ENCODE results near the gene WDR59. TPM values are rescaled to one million over a fixed set of nuclear protein-coding genes. Genes with fewer than 3 reads are reported as not detected.
A peak's percentile ranks its signal among the peaks of the same experiment; 100 is the strongest.

The WDR59 gene
- total and polyA plus RNA-seq, 2 experiments from 2014 or later = 38.7 to 54.5 TPM

DNA sequence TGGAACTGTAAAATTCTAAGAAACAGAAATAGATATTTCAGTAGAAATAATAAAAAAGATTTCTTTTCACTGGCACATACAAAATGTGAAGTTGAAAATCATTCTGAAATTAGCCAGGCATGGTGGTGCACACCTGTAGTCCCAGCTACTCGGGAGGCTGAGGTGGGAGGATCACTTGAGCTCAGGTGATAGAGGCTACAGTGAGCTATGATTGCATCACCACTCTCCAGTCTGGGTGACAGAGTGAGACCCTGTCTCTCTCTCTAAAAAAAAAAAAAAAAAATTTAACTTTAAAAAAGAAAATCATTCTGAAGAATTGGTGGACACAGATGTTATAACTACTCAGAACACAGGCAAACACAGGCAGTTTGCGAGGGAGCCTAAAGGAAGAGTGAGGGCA, 112.6 kb downstream of the WDR59 start:
- no peaks in the 10 kb centered on the region for H4K20me1 ChIP-seq (replicated peaks; ENCODE audit: insufficient read depth)
- ATAC-seq = no peak

More for the DNA sequence above, 112.6 kb downstream of the WDR59 start:
- Mint-ChIP-seq H3K27me3 (ENCODE audit: insufficient read depth, low read depth, poor library complexity) (peaks cover 13% of the 10 kb centered on the region), H3K27ac (no peak overlapping the region), H3K4me3 (no peak overlapping the region), H3K36me3 (ENCODE audit: low read depth) (peaks cover 24% of the 10 kb centered on the region), H3K9me3 (no peaks in the 10 kb centered on the region), H3K4me1 (peaks cover 47% of the 10 kb centered on the region)
- Histone ChIP-seq H3K36me3 (ENCODE audit: insufficient read depth) (no peaks in the 10 kb centered on the region), H3K4me1 (ENCODE audit: insufficient read depth) (peaks cover 37% of the 10 kb centered on the region), H3K4me2 (no peak overlapping the region), H3K27me3 (ENCODE audit: insufficient read depth) (no peaks in the 10 kb centered on the region), H3K27ac (ENCODE audit: low read depth) (0 out of 2 replicates have a peak overlapping the region, but pooled peaks have one; percentile 1), H3K9me2 (ENCODE audit: insufficient read depth) (no peaks in the 10 kb centered on the region), H2AFZ (no peak overlapping the region), H3K79me2 (replicated peaks; ENCODE audit: insufficient read depth) (no peaks in the 10 kb centered on the region), H3F3A (replicated peaks; ENCODE audit: low read depth) (0 out of 2 replicates have a peak, but pooled peaks cover 8% of the 10 kb centered on the region), H3K4me3 (no peak overlapping the region)
- no peak for DNase-seq (ENCODE audit: low spot score)
- no peak for TF ChIP-seq ZNF114 (CRISPR knock-in tag; IDR thresholded peaks at IDR 0.05)
- TF ChIP-seq, protein P1, sequence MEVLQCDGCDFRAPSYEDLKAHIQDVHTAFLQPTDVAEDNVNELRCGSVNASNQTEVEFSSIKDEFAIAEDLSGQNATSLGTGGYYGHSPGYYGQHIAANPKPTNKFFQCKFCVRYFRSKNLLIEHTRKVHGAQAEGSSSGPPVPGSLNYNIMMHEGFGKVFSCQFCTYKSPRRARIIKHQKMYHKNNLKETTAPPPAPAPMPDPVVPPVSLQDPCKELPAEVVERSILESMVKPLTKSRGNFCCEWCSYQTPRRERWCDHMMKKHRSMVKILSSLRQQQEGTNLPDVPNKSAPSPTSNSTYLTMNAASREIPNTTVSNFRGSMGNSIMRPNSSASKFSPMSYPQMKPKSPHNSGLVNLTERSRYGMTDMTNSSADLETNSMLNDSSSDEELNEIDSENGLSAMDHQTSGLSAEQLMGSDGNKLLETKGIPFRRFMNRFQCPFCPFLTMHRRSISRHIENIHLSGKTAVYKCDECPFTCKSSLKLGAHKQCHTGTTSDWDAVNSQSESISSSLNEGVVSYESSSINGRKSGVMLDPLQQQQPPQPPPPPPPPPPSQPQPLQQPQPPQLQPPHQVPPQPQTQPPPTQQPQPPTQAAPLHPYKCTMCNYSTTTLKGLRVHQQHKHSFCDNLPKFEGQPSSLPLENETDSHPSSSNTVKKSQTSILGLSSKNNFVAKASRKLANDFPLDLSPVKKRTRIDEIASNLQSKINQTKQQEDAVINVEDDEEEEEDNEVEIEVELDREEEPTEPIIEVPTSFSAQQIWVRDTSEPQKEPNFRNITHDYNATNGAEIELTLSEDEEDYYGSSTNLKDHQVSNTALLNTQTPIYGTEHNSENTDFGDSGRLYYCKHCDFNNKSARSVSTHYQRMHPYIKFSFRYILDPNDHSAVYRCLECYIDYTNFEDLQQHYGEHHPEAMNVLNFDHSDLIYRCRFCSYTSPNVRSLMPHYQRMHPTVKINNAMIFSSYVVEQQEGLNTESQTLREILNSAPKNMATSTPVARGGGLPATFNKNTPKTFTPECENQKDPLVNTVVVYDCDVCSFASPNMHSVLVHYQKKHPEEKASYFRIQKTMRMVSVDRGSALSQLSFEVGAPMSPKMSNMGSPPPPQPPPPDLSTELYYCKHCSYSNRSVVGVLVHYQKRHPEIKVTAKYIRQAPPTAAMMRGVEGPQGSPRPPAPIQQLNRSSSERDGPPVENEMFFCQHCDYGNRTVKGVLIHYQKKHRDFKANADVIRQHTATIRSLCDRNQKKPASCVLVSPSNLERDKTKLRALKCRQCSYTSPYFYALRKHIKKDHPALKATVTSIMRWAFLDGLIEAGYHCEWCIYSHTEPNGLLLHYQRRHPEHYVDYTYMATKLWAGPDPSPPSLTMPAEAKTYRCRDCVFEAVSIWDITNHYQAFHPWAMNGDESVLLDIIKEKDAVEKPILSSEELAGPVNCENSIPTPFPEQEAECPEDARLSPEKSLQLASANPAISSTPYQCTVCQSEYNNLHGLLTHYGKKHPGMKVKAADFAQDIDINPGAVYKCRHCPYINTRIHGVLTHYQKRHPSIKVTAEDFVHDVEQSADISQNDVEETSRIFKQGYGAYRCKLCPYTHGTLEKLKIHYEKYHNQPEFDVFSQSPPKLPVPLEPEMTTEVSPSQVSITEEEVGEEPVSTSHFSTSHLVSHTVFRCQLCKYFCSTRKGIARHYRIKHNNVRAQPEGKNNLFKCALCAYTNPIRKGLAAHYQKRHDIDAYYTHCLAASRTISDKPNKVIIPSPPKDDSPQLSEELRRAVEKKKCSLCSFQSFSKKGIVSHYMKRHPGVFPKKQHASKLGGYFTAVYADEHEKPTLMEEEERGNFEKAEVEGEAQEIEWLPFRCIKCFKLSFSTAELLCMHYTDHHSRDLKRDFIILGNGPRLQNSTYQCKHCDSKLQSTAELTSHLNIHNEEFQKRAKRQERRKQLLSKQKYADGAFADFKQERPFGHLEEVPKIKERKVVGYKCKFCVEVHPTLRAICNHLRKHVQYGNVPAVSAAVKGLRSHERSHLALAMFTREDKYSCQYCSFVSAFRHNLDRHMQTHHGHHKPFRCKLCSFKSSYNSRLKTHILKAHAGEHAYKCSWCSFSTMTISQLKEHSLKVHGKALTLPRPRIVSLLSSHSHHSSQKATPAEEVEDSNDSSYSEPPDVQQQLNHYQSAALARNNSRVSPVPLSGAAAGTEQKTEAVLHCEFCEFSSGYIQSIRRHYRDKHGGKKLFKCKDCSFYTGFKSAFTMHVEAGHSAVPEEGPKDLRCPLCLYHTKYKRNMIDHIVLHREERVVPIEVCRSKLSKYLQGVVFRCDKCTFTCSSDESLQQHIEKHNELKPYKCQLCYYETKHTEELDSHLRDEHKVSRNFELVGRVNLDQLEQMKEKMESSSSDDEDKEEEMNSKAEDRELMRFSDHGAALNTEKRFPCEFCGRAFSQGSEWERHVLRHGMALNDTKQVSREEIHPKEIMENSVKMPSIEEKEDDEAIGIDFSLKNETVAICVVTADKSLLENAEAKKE (CRISPR knock-in tag; IDR thresholded peaks at IDR 0.05) = no peak
- TF ChIP-seq, protein P2, sequence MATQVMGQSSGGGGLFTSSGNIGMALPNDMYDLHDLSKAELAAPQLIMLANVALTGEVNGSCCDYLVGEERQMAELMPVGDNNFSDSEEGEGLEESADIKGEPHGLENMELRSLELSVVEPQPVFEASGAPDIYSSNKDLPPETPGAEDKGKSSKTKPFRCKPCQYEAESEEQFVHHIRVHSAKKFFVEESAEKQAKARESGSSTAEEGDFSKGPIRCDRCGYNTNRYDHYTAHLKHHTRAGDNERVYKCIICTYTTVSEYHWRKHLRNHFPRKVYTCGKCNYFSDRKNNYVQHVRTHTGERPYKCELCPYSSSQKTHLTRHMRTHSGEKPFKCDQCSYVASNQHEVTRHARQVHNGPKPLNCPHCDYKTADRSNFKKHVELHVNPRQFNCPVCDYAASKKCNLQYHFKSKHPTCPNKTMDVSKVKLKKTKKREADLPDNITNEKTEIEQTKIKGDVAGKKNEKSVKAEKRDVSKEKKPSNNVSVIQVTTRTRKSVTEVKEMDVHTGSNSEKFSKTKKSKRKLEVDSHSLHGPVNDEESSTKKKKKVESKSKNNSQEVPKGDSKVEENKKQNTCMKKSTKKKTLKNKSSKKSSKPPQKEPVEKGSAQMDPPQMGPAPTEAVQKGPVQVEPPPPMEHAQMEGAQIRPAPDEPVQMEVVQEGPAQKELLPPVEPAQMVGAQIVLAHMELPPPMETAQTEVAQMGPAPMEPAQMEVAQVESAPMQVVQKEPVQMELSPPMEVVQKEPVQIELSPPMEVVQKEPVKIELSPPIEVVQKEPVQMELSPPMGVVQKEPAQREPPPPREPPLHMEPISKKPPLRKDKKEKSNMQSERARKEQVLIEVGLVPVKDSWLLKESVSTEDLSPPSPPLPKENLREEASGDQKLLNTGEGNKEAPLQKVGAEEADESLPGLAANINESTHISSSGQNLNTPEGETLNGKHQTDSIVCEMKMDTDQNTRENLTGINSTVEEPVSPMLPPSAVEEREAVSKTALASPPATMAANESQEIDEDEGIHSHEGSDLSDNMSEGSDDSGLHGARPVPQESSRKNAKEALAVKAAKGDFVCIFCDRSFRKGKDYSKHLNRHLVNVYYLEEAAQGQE (IDR thresholded peaks at IDR 0.05; ENCODE audit: unreplicated experiment) = no peak
- TF ChIP-seq EZH2 (IDR thresholded peaks at IDR 0.05; ENCODE audit: low read depth, unreplicated experiment) = no peak
- no peak for TF ChIP-seq POLR2AphosphoS5 (IDR thresholded peaks at IDR 0.05; ENCODE audit: low read depth)
- TF ChIP-seq, protein P3, sequence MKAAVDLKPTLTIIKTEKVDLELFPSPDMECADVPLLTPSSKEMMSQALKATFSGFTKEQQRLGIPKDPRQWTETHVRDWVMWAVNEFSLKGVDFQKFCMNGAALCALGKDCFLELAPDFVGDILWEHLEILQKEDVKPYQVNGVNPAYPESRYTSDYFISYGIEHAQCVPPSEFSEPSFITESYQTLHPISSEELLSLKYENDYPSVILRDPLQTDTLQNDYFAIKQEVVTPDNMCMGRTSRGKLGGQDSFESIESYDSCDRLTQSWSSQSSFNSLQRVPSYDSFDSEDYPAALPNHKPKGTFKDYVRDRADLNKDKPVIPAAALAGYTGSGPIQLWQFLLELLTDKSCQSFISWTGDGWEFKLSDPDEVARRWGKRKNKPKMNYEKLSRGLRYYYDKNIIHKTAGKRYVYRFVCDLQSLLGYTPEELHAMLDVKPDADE (IDR thresholded peaks at IDR 0.05) = no peak
- no peak for TF ChIP-seq CREB1 (CRISPR knock-in tag; IDR thresholded peaks at IDR 0.05; ENCODE audit: low read depth)
- no peak for TF ChIP-seq NANOG (IDR thresholded peaks at IDR 0.05; ENCODE audit: borderline replicate concordance)
- TF ChIP-seq ZNF331 (CRISPR knock-in tag; IDR thresholded peaks at IDR 0.05; ENCODE audit: low read depth) = no peak
- TF ChIP-seq, protein P4, sequence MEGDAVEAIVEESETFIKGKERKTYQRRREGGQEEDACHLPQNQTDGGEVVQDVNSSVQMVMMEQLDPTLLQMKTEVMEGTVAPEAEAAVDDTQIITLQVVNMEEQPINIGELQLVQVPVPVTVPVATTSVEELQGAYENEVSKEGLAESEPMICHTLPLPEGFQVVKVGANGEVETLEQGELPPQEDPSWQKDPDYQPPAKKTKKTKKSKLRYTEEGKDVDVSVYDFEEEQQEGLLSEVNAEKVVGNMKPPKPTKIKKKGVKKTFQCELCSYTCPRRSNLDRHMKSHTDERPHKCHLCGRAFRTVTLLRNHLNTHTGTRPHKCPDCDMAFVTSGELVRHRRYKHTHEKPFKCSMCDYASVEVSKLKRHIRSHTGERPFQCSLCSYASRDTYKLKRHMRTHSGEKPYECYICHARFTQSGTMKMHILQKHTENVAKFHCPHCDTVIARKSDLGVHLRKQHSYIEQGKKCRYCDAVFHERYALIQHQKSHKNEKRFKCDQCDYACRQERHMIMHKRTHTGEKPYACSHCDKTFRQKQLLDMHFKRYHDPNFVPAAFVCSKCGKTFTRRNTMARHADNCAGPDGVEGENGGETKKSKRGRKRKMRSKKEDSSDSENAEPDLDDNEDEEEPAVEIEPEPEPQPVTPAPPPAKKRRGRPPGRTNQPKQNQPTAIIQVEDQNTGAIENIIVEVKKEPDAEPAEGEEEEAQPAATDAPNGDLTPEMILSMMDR (conservative IDR thresholded peaks at IDR 0.05; ENCODE audit: low read depth in 2 of 2) = no peak
- TF ChIP-seq STAT1 (IDR thresholded peaks at IDR 0.05; ENCODE audit: unreplicated experiment) = no peak
- TF ChIP-seq EZH2phosphoT487 (IDR thresholded peaks at IDR 0.05; ENCODE audit: unreplicated experiment) = no peak
- no peak for TF ChIP-seq JUNB (IDR thresholded peaks at IDR 0.05; ENCODE audit: unreplicated experiment)
